Measurements from ENCODE around the gene PSME1.
A peak's percentile ranks its signal among the peaks of the same experiment; 100 is the strongest.

DNA sequence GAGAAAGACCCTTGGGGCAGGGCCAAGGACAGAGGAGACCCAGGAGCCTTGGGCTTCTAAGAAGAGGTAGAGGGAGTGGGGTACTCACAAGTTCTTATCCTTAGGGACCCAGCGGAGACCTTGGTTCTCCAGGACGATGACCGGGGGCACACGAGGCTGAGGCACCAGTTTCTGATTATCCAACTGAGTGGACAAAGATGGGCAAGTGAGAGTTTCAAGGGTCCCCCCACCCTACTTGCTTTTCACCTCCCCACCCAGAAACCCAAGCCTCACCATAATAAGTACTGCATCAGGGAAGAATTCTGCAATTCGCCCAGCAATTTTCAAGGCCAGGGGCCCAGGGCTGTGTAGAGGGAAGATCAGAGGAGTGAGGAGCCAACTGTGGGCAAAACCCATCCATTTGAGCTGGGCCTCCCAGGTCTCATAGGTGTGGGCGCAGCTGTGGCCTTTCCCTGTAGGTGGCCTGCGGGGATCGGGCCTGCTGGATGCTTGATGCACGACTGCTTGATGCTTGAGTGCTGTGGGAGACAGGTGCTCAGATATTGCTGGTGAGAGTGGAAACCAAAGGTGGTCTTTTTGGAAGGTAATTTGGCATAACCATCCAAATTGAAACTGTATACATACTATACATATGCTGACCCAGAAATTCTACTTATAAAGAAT, 3.4 kb downstream of the PSME1 start:
- no peak for TF ChIP-seq SREBF2 (IDR thresholded peaks at IDR 0.05; ENCODE audit: low read length)
- no peak for TF ChIP-seq IKZF1 (conservative IDR thresholded peaks at IDR 0.05)
- no peak for TF ChIP-seq HDGF (IDR thresholded peaks at IDR 0.05)
- peak; percentile 19; the same call in 1 of the 2 replicates for TF ChIP-seq POLR2AphosphoS5 (IDR thresholded peaks at IDR 0.05; ENCODE audit: low read length)
- TF ChIP-seq, protein P1, sequence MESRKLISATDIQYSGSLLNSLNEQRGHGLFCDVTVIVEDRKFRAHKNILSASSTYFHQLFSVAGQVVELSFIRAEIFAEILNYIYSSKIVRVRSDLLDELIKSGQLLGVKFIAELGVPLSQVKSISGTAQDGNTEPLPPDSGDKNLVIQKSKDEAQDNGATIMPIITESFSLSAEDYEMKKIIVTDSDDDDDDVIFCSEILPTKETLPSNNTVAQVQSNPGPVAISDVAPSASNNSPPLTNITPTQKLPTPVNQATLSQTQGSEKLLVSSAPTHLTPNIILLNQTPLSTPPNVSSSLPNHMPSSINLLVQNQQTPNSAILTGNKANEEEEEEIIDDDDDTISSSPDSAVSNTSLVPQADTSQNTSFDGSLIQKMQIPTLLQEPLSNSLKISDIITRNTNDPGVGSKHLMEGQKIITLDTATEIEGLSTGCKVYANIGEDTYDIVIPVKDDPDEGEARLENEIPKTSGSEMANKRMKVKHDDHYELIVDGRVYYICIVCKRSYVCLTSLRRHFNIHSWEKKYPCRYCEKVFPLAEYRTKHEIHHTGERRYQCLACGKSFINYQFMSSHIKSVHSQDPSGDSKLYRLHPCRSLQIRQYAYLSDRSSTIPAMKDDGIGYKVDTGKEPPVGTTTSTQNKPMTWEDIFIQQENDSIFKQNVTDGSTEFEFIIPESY (IDR thresholded peaks at IDR 0.05): no peak
- TF ChIP-seq EP300 (IDR thresholded peaks at IDR 0.05; ENCODE audit: borderline replicate concordance in 1 of 2, control insufficient read depth in 1 of 2, low read depth in 2 of 2, low read length in 2 of 2): no peak
- TF ChIP-seq RAD21 (IDR thresholded peaks at IDR 0.05; ENCODE audit: insufficient read depth, low read depth, low read length): no peak
- TF ChIP-seq BHLHE40 (IDR thresholded peaks at IDR 0.05; ENCODE audit: borderline replicate concordance in 1 of 2, low read depth in 2 of 2, low read length in 1 of 2): no peak
